ENCODE results near the gene LRRC23.
A peak's percentile ranks its signal among the peaks of the same experiment; 100 is the strongest.

LRRC23 gene

GRCh38 chr12:6948873-6949594 is 44.4 kb downstream of the LRRC23 start:
- Histone ChIP-seq H3K9ac (ENCODE audit: low read length) (no peak overlapping the region), H3K36me3 (ENCODE audit: control insufficient read depth, insufficient read depth, low read length) (no peaks in the 10 kb centered on the region), H3K27me3 (ENCODE audit: control insufficient read depth, insufficient read depth, low read length) (no peaks in the 10 kb centered on the region), H3K4me1 (ENCODE audit: control insufficient read depth, insufficient read depth, low read length) (peaks cover 8% of the 10 kb centered on the region), H3K27ac (ENCODE audit: low read depth, low read length) (no peak overlapping the region), H3K4me3 (ENCODE audit: low read length) (no peak overlapping the region)

- Histone ChIP-seq H3K4me1 (ENCODE audit: control insufficient read depth, insufficient read depth, low read length) (peaks cover 3% of the 10 kb centered on the region), H3K36me3 (ENCODE audit: control insufficient read depth, insufficient read depth, low read length) (no peaks in the 10 kb centered on the region), H3K9ac (ENCODE audit: low read length) (no peak overlapping the region), H3K27ac (ENCODE audit: low read depth, low read length) (no peak overlapping the region), H3K4me3 (ENCODE audit: low read length) (no peak overlapping the region), H3K27me3 (ENCODE audit: control insufficient read depth, insufficient read depth, low read length) (no peaks in the 10 kb centered on the region)
Observed at GRCh38 chr12:6950401-6950801, 45.8 kb downstream of the LRRC23 start.

DNA sequence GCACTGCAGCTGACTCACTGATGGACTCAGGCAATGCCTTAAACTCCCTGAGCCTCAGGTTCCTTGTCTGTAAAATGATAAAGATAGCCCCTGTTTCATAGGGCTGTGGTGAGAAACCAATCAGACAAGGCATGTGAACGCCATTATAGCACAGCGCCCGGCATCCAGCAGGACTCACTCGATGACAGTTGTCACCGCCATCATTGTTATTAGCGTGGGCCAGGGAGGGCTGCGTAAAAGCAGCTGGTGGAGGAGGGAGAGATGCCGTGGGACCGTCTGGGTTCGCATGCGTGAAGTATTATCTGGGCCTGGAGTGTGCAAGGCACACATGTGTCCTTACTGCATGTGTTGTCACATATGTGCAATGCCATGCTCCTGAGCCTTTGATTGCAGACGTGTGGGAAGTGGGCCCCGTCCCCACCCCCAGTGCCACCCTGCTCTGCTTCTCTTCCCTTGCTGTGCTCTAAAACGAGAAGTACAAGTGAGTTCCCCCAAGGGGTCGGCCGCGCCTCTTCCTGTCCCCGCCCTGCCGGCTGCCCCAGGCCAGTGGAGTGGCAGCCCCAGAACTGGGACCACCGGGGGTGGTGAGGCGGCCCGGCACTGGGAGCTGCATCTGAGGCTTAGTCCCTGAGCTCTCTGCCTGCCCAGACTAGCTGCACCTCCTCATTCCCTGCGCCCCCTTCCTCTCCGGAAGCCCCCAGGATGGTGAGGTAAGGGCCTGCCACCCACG is 46.4 kb downstream of the LRRC23 start, which contains the start of gene PTPN6:
Gene PTPN6 (plus strand): TSS at position 546 of the 730 bp plus-strand sequence. CDS start 157 bp downstream, at position 703.
- H3K4me3 ChIP-seq (ENCODE audit: low read length): peak within 1 kb of the TSS; percentile 62
- peak within 1 kb of the TSS; percentile 37 for H3K27ac ChIP-seq (ENCODE audit: low read depth, low read length)
- H3K27me3 ChIP-seq (ENCODE audit: control insufficient read depth, insufficient read depth, low read length): no peaks in the 10 kb centered on the region
- H3K9ac ChIP-seq (ENCODE audit: low read length): peak within 1 kb of the TSS; percentile 39
- H3K4me1 ChIP-seq (ENCODE audit: control insufficient read depth, insufficient read depth, low read length): no peaks in the 10 kb centered on the region
- H3K36me3 ChIP-seq (ENCODE audit: control insufficient read depth, insufficient read depth, low read length): no peaks in the 10 kb centered on the region

DNA sequence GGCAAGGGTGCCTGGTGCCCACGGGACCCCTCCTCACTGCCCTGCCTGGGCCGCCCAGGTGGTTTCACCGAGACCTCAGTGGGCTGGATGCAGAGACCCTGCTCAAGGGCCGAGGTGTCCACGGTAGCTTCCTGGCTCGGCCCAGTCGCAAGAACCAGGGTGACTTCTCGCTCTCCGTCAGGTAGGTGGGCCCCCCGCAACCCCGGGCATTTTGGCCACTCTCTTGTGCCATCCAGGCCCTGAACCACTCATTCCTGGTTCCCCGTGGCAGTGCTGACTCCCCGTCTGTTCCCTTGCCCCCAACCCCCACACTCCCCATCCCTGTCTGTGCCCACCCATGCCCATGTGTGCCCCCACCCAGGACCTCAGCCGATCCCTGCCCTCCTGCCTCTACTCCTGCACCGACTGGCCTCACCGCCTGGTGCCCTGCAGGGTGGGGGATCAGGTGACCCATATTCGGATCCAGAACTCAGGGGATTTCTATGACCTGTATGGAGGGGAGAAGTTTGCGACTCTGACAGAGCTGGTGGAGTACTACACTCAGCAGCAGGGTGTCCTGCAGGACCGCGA is 47.0 kb downstream of the LRRC23 start:
- H3K27me3 ChIP-seq (ENCODE audit: control insufficient read depth, insufficient read depth, low read length): no peaks in the 10 kb centered on the region
- no peaks in the 10 kb centered on the region for H3K4me1 ChIP-seq (ENCODE audit: control insufficient read depth, insufficient read depth, low read length)
- H3K4me3 ChIP-seq (ENCODE audit: low read length): peak overlapping the region; percentile 62
- peaks cover 2% of the 10 kb centered on the region for H3K36me3 ChIP-seq (ENCODE audit: control insufficient read depth, insufficient read depth, low read length)
- H3K27ac ChIP-seq (ENCODE audit: low read depth, low read length): peak overlapping the region; percentile 37
- H3K9ac ChIP-seq (ENCODE audit: low read length): peak overlapping the region; percentile 39

DNA sequence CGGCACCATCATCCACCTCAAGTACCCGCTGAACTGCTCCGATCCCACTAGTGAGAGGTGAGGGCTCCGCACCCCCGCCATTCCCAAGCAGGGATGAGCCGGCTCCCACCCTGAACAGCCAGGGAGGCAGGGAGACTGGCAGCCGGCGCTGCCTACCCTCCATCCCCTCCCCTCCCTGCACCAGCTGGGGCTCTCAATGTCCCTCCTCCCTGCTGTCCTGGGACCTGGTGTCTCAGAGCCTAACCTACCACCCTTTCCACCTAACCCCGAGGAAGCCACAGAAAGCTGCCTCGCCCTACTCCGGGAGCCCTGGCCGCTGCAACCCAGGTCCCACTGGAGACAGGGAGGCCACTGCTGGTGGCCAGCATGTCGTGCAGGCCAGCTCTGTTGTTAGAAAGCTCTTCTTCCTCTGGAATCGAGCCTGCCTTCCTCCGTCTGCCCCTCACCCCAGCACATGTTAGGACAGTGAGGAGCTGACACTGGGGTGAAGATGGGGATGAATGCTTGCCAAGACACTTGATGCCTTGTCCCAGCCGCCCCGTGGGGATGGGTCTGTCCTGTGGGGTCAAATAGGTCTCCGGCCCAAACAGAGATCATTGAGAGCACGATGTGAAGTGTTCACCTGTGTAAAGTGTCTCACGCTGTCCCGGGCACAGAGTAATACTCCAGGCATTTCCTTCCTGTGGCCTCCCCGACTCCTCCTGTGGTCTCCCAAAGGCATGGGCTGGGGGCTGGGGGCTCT is 47.7 kb downstream of the LRRC23 start:
- Histone ChIP-seq H3K4me3 (ENCODE audit: low read length) (peak overlapping the region; percentile 62), H3K27ac (ENCODE audit: low read depth, low read length) (no peak overlapping the region), H3K36me3 (ENCODE audit: control insufficient read depth, insufficient read depth, low read length) (peaks cover 2% of the 10 kb centered on the region), H3K27me3 (ENCODE audit: control insufficient read depth, insufficient read depth, low read length) (no peaks in the 10 kb centered on the region), H3K4me1 (ENCODE audit: control insufficient read depth, insufficient read depth, low read length) (no peaks in the 10 kb centered on the region), H3K9ac (ENCODE audit: low read length) (peak overlapping the region; percentile 39)

- H3K4me1 ChIP-seq (ENCODE audit: control insufficient read depth, insufficient read depth, low read length): no peaks in the 10 kb centered on the region
- H3K9ac ChIP-seq (ENCODE audit: low read length): peak overlapping the region; percentile 38
- peak overlapping the region; percentile 62 for H3K4me3 ChIP-seq (ENCODE audit: low read length)
- H3K27ac ChIP-seq (ENCODE audit: low read depth, low read length): no peak overlapping the region
- no peaks in the 10 kb centered on the region for H3K27me3 ChIP-seq (ENCODE audit: control insufficient read depth, insufficient read depth, low read length)
- peaks cover 2% of the 10 kb centered on the region for H3K36me3 ChIP-seq (ENCODE audit: control insufficient read depth, insufficient read depth, low read length)
Observed at GRCh38 chr12:6952863-6953441, 48.3 kb downstream of the LRRC23 start.

DNA sequence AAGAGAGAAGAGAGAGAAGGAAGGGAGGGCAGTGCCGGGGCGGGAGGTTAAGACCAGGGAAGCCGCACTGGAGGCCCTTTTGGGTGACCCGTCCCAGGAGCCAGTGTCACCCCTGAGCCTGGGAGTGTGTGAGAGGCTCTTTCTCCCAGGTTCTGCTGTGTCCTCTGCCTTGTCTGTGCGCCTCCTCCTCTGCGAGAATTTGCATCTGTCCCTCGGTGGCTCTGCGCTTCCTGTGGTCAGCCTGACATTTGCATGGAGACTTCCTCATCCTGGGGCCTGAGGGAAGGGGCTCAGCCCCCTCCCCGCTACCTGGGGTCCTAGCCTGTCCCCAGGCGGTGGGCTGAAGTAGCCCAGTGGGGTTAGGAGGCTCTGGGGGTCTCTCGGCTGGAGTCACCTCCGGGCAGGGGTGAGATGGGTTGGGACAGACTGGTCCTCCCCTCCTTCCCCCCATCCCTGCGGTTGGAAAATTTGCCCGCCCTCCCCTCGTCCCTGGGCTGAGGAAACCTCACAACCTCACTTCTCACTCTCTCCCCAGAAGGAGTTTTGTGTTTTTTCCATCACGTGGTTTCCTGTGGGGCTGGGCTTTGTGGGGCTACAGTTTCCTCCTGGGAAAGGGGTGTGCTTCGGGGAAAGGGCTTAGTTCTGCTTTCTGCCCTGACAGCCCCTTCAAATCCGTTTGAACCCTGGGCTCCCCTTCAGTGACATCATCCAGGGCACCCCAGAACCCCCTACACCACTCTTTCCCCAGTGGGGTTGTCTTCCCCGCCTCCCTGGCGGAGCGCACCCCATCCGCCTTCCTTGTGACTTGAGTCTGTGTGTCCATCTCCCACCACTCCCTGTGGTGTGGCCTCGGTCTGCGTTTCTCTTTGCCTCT is 49.1 kb downstream of the LRRC23 start:
- no peaks in the 10 kb centered on the region for H3K27me3 ChIP-seq (ENCODE audit: control insufficient read depth, insufficient read depth, low read length)
- no peaks in the 10 kb centered on the region for H3K4me1 ChIP-seq (ENCODE audit: control insufficient read depth, insufficient read depth, low read length)
- H3K27ac ChIP-seq (ENCODE audit: low read depth, low read length): no peak overlapping the region
- H3K9ac ChIP-seq (ENCODE audit: low read length): peak overlapping the region; percentile 38
- H3K36me3 ChIP-seq (ENCODE audit: control insufficient read depth, insufficient read depth, low read length): peaks cover 2% of the 10 kb centered on the region
- H3K4me3 ChIP-seq (ENCODE audit: low read length): peak overlapping the region; percentile 62

DNA sequence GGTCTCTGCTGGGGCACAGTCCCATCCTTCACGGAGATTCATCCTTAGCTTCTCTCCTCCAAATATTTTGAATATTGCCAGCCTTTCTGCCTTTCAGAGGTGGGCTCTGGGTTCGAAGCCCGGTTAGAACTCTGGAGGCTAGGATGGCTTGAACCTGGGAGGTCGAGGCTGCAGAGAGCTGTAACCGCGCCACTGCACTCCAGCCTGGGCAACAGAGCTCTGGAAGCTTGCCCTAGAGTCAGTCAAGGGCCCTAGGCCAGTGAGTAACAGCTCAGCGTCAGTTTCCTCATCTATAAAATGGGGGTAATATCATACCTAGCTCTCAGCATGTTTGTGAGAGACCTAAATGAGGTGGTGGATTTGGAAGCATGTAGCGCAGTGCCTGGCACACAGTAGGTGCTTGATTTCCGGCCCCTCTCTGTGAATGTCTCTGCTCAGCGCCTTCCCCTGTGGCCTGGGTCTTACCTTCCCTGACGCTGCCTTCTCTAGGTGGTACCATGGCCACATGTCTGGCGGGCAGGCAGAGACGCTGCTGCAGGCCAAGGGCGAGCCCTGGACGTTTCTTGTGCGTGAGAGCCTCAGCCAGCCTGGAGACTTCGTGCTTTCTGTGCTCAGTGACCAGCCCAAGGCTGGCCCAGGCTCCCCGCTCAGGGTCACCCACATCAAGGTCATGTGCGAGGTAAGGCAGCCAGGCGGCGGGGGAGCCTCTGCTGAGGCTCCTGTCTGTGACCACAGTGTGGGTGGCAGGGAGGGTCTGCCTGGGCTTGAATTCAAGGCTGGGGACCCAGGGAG is 49.9 kb downstream of the LRRC23 start:
- Histone ChIP-seq H3K4me3 (ENCODE audit: low read length) (peak overlapping the region; percentile 57), H3K9ac (ENCODE audit: low read length) (no peak overlapping the region), H3K4me1 (ENCODE audit: control insufficient read depth, insufficient read depth, low read length) (no peaks in the 10 kb centered on the region), H3K27ac (ENCODE audit: low read depth, low read length) (no peak overlapping the region), H3K27me3 (ENCODE audit: control insufficient read depth, insufficient read depth, low read length) (no peaks in the 10 kb centered on the region), H3K36me3 (ENCODE audit: control insufficient read depth, insufficient read depth, low read length) (peaks cover 2% of the 10 kb centered on the region)

DNA sequence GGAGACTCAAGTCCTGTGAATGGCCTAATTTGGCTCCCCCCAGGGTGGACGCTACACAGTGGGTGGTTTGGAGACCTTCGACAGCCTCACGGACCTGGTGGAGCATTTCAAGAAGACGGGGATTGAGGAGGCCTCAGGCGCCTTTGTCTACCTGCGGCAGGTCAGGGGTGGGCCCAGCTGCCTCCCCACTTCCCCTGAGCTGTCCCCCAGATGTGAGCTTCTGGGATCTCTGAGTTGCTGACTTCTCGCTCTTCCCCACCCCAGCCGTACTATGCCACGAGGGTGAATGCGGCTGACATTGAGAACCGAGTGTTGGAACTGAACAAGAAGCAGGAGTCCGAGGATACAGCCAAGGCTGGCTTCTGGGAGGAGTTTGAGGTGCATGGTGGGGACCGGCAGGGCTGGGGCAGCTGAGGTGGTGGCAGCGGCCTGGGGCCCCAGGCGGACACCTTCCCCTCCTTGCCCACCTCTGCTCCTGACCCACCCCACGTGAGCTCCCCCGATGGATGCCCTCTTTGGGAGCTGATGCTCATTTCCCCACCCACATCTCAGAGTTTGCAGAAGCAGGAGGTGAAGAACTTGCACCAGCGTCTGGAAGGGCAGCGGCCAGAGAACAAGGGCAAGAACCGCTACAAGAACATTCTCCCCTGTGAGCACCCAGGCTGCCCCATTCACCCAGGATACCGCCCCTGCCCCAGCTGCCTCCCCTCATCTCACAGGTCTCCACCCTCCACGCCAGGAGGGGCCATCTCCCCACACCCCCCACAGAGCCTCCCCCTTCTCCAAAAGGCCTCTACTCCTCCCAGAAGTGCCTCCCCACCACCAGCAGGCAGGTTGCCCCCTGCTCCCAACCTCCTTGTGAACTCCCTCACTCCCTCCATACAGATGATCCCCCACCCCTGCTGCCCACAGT is 50.7 kb downstream of the LRRC23 start:
- Histone ChIP-seq H3K27me3 (ENCODE audit: control insufficient read depth, insufficient read depth, low read length) (no peaks in the 10 kb centered on the region), H3K9ac (ENCODE audit: low read length) (no peak overlapping the region), H3K27ac (ENCODE audit: low read depth, low read length) (no peak overlapping the region), H3K4me1 (ENCODE audit: control insufficient read depth, insufficient read depth, low read length) (no peaks in the 10 kb centered on the region), H3K4me3 (ENCODE audit: low read length) (no peak overlapping the region), H3K36me3 (ENCODE audit: control insufficient read depth, insufficient read depth, low read length) (peaks cover 2% of the 10 kb centered on the region)

DNA sequence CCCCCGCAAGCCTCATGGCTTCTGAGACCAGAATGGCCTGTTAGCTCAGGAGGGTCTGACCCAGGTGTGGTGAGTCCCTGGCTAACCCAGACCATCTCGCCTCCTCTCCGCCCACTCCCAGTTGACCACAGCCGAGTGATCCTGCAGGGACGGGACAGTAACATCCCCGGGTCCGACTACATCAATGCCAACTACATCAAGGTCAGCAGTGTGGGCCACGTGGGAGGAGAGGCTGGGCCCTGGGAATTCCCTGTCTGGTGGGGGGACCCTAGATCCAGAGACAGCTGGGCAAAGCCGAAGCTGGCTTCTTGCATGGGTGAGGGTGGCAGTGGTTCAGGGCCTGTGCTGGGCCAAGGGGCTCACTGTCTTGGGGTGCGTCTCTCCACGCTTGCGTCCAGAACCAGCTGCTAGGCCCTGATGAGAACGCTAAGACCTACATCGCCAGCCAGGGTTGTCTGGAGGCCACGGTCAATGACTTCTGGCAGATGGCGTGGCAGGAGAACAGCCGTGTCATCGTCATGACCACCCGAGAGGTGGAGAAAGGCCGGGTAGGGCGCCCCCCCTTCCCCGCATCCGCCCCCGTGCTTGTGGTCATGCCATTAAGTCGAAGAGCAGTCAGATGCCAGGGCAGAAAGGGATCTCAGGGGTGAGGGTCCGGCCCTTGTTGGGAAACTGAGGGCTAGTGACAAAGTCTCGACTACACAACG is 51.6 kb downstream of the LRRC23 start:
- H3K9ac ChIP-seq (ENCODE audit: low read length): no peak overlapping the region

More for the DNA sequence above, 51.6 kb downstream of the LRRC23 start:
- Histone ChIP-seq H3K4me1 (ENCODE audit: control insufficient read depth, insufficient read depth, low read length) (peaks cover under 1% of the 10 kb centered on the region), H3K4me3 (ENCODE audit: low read length) (no peak overlapping the region), H3K36me3 (ENCODE audit: control insufficient read depth, insufficient read depth, low read length) (peaks cover 2% of the 10 kb centered on the region), H3K27ac (ENCODE audit: low read depth, low read length) (no peak overlapping the region), H3K27me3 (ENCODE audit: control insufficient read depth, insufficient read depth, low read length) (no peaks in the 10 kb centered on the region)

All from rectal smooth muscle tissue (tissue), 1 donor.